ENCODE data around the gene MRPS34. TPM values are rescaled to one million over a fixed set of nuclear protein-coding genes. Genes with fewer than 3 reads are reported as not detected.

The MRPS34 gene
- total RNA-seq, 4 donors from 2014 or later: 47.1 to 75.2 (median 64.2) TPM

DNA sequence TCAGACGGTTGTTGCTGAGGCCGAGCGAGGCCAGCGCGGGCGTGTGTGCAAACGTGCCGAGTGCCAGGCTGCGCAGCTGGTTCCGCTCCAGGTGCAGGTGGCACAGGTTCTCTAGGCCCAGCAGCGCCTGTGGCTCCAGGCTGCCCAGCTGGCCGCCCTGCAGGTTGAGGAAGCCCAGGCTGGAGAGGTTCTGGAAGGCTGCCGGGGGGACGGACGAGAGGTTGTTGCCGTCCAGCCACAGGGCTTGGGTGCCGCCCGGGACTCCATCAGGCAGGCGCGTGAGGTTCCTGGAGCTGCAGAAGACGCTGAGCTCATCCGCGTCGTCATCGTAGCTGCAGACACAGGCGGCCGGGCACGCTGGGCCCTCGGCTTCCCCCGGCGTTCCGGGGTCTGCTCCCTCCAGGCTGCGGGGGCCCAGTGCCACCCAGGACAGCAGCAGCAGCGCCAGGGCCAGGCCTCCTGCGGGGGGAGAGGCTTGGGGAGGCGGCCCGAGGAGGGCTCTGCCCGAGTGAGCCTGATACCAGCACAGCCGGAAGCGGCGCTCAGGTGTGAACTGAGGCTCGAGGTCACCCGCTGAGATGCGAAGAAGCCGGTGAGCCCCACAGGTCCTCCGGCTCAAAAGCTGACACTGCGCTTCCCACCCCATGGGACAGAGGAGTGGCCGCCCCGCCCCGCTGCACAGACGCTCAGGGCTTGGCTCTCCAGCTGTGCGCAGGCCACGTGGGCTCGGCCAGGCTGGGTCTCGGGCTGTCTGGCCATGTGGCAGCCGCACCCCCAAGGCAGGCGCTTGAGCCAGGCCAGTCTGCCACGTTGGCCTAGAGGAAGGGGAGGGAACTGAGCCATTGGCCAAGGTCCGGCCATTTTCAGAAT, 19.2 kb upstream of the MRPS34 start:
- H3K27ac ChIP-seq (replicated peaks in 1 of 4): no peak overlapping the region
- no peaks in the 10 kb centered on the region for H3K9me3 ChIP-seq
- intact Hi-C loops (cut with DNase I): no loop called here
- 69% methylated on average over 18 of the region's 59 CpGs for WGBS
- TF ChIP-seq POLR2A (IDR thresholded peaks at IDR 0.05; ENCODE audit: low read depth) (no peak), POLR2AphosphoS5 (IDR thresholded peaks at IDR 0.05) (no peak), EP300 (IDR thresholded peaks at IDR 0.05) (no peak)
- TF ChIP-seq, protein P1, sequence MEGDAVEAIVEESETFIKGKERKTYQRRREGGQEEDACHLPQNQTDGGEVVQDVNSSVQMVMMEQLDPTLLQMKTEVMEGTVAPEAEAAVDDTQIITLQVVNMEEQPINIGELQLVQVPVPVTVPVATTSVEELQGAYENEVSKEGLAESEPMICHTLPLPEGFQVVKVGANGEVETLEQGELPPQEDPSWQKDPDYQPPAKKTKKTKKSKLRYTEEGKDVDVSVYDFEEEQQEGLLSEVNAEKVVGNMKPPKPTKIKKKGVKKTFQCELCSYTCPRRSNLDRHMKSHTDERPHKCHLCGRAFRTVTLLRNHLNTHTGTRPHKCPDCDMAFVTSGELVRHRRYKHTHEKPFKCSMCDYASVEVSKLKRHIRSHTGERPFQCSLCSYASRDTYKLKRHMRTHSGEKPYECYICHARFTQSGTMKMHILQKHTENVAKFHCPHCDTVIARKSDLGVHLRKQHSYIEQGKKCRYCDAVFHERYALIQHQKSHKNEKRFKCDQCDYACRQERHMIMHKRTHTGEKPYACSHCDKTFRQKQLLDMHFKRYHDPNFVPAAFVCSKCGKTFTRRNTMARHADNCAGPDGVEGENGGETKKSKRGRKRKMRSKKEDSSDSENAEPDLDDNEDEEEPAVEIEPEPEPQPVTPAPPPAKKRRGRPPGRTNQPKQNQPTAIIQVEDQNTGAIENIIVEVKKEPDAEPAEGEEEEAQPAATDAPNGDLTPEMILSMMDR (IDR thresholded peaks at IDR 0.05): no peak
- H3K4me3 ChIP-seq: no peak overlapping the region
- H3K27me3 ChIP-seq: no peaks in the 10 kb centered on the region
- peaks cover 15 to 54% (median 50%) of the 10 kb centered on the region in 4 donors for H3K36me3 ChIP-seq
- peaks cover 0 to 4% (median under 1%) of the 10 kb centered on the region in 4 donors for H3K4me1 ChIP-seq
- DNase-seq (ENCODE audit: extremely low spot score): no peak

DNA sequence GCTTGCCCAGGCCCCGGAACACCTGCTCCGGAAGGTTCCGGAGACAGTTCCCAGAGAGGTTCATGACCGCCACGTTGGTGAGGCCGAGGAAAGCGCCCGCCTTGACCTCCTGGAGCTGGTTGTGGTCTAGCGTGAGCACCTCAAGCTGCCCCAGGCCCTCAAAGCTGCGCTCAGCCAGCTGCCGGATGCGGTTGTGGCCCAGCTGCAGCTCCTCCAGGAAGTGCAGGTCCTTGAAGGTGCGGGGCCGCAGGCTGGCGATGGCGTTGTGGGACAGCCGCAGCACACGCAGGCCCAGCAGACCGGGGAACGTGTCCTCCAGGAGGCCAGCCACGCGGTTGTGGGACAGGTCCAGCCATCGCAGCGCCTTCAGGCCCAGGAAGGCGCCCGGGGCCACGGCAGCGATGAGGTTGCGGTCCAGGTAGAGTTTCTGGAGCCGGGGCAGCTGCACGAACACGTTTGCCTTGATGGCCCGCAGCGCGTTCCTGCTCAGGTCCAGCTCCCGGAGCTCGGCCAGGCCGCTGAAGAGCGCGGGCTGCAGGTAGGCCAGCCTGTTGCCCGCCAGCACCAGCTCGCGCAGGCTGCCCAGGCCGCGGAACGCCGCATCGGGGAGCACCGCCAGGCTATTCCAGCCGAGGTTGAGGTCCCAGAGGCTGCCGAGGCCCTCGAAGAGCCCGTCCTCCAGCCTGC, 18.5 kb upstream of the MRPS34 start:
- DNase-seq (ENCODE audit: extremely low spot score): no peak
- no peaks in the 10 kb centered on the region for H3K27me3 ChIP-seq
- 91% methylated on average over 36 of the region's 53 CpGs for WGBS
- H3K4me3 ChIP-seq: no peak overlapping the region
- intact Hi-C loops (cut with DNase I): no loop called here
- H3K36me3 ChIP-seq: peaks cover 15 to 61% (median 58%) of the 10 kb centered on the region in 4 donors
- no peaks in the 10 kb centered on the region for H3K9me3 ChIP-seq
- TF ChIP-seq POLR2AphosphoS5 (IDR thresholded peaks at IDR 0.05) (no peak), POLR2A (IDR thresholded peaks at IDR 0.05; ENCODE audit: low read depth) (no peak), EP300 (IDR thresholded peaks at IDR 0.05) (no peak)
- TF ChIP-seq, protein P1 (IDR thresholded peaks at IDR 0.05): no peak
- no peak overlapping the region for H3K27ac ChIP-seq (replicated peaks in 1 of 4)
- H3K4me1 ChIP-seq: peaks cover 0 to 9% (median 2%) of the 10 kb centered on the region in 4 donors

DNA sequence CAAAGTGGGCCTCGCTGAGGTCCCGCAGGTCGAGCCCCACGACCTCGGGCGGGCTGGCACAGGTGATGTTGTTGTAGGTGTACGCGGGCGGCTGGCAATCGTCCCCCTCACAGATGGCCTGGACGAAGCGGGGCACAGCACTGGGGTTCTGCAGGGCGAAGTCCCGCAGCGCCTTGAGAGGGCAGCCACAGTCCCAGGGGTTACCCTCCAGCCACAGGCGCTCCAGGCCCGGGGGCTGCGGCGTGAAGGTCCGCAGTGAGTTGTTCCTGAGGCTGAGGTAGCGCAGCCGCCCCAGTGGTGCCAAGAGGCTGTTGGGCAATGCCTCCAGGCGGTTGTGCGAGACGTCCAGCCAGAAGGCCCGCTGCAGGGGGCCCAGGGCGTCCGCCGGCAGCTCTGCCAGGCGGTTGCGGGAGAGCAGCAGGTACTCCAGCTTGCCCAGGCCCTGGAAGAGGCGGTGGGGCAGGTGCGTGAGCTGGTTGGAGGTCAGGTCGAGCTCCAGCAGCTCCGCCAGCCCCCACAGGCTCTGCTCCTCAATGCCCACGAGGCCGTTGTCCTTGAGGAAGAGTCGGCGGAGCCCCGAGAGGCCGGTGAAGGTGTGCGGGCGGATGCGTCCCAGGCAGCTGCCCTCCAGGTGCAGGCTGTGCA, 17.8 kb upstream of the MRPS34 start:
- Histone ChIP-seq H3K4me1 (peaks cover 0 to 16% (median 4%) of the 10 kb centered on the region in 4 donors), H3K27me3 (no peaks in the 10 kb centered on the region), H3K4me3 (no peak overlapping the region), H3K27ac (replicated peaks in 1 of 4) (no peak overlapping the region), H3K9me3 (no peaks in the 10 kb centered on the region), H3K36me3 (peaks cover 15 to 68% (median 63%) of the 10 kb centered on the region in 4 donors)
- DNase-seq (ENCODE audit: extremely low spot score): no peak
- 90% methylated on average over 20 of the region's 44 CpGs for WGBS
- intact Hi-C loops (cut with DNase I): no loop called here
- TF ChIP-seq POLR2A (IDR thresholded peaks at IDR 0.05; ENCODE audit: low read depth) (no peak), EP300 (IDR thresholded peaks at IDR 0.05) (no peak), POLR2AphosphoS5 (IDR thresholded peaks at IDR 0.05) (no peak)
- TF ChIP-seq, protein P1 (IDR thresholded peaks at IDR 0.05): no peak

DNA sequence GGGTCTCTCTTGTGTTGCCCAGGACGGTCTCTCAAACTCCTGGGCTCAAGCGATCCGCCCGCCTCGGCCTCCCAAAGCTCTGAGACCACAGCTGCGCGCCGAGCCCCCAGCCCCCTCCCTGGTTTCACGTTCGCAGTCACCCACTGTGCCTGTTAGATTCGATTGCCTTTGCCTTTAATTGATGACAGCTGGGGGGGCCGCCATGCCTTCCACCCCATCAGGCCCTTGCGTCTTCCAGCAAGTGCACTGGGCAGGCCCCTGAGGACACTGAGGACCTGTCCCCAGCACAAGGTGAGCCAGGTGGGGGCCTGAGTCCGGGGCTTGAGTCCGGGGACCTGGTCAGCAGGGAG, 17.3 kb upstream of the MRPS34 start:
- Histone ChIP-seq H3K27me3 (no peaks in the 10 kb centered on the region), H3K9me3 (no peaks in the 10 kb centered on the region), H3K4me1 (peaks cover 0 to 21% (median 8%) of the 10 kb centered on the region in 4 donors), H3K36me3 (peaks cover 15 to 73% (median 68%) of the 10 kb centered on the region in 4 donors), H3K27ac (replicated peaks in 1 of 4) (no peak overlapping the region), H3K4me3 (no peak overlapping the region)
- intact Hi-C loops (cut with DNase I): no loop called here
- DNase-seq (ENCODE audit: extremely low spot score): no peak
- WGBS: 97% methylated on average over 12 of the region's 15 CpGs
- TF ChIP-seq, protein P1 (IDR thresholded peaks at IDR 0.05): no peak
- no peak for TF ChIP-seq EP300 (IDR thresholded peaks at IDR 0.05)
- TF ChIP-seq POLR2A (IDR thresholded peaks at IDR 0.05; ENCODE audit: low read depth): no peak
- TF ChIP-seq POLR2AphosphoS5 (IDR thresholded peaks at IDR 0.05): no peak
